ENCODE results near the gene SLC49A3.
"Not testable (repeated sequence)": the region's sequence is repeated elsewhere in the genome, so short reads cannot be mapped to it uniquely, and the experiment has no call there.

The SLC49A3 gene

GRCh38 chr4:706834-707598 lies 18.1 kb upstream of the SLC49A3 start:
- no peaks in the 10 kb centered on the region for H3K9me3 ChIP-seq (ENCODE audit: control insufficient read depth, low read length)
- TF ChIP-seq CTCF (IDR thresholded peaks at IDR 0.05), result no peak
- H3K9ac ChIP-seq, result no peak overlapping the region
- peak overlapping the region; percentile 20 for H3K4me2 ChIP-seq (ENCODE audit: low read length)
- peak overlapping the region; percentile 36 for H3K4me3 ChIP-seq (ENCODE audit: low read depth, low read length)
- H3K4me1 ChIP-seq, result no peaks in the 10 kb centered on the region
- no peaks in the 10 kb centered on the region for H3K27me3 ChIP-seq (ENCODE audit: control insufficient read depth, insufficient read depth, low read length)
- H2AFZ ChIP-seq, result no peak overlapping the region
- H3K36me3 ChIP-seq (ENCODE audit: control insufficient read depth, insufficient read depth, low read length), result no peaks in the 10 kb centered on the region
- H3K79me2 ChIP-seq, result peaks cover 17% of the 10 kb centered on the region
- H3K27ac ChIP-seq, result no peak overlapping the region

- peaks cover 17% of the 10 kb centered on the region for H3K79me2 ChIP-seq
- H3K9ac ChIP-seq, result peak overlapping the region; percentile 96
- H3K9me3 ChIP-seq (ENCODE audit: control insufficient read depth, low read length); H3K36me3 ChIP-seq (ENCODE audit: control insufficient read depth, insufficient read depth, low read length); H3K27ac ChIP-seq; H3K27me3 ChIP-seq (ENCODE audit: control insufficient read depth, insufficient read depth, low read length); H3K4me1 ChIP-seq: not testable (repeated sequence)
- H3K4me2 ChIP-seq (ENCODE audit: low read length), result peak overlapping the region; percentile 86
- H2AFZ ChIP-seq, result peak overlapping the region; percentile 82
- peak overlapping the region; percentile 93 for H3K4me3 ChIP-seq (ENCODE audit: low read depth, low read length)
Measured at GRCh38 chr4:706083-706633, 17.2 kb upstream of the SLC49A3 start.

- Histone ChIP-seq H3K79me2 (peaks cover 17% of the 10 kb centered on the region), H3K4me2 (ENCODE audit: low read length) (peak within 1 kb of the TSS; percentile 96), H3K9ac (peak within 1 kb of the TSS; percentile 96), H3K27me3 (ENCODE audit: control insufficient read depth, insufficient read depth, low read length) (no peaks in the 10 kb centered on the region), H2AFZ (peak within 1 kb of the TSS; percentile 82), H3K4me3 (ENCODE audit: low read depth, low read length) (peak within 1 kb of the TSS; percentile 93), H3K27ac (peak within 1 kb of the TSS; percentile 36), H3K9me3 (ENCODE audit: control insufficient read depth, low read length) (no peaks in the 10 kb centered on the region), H3K36me3 (ENCODE audit: control insufficient read depth, insufficient read depth, low read length) (no peaks in the 10 kb centered on the region), H3K4me1 (no peaks in the 10 kb centered on the region)
- TF ChIP-seq CTCF (IDR thresholded peaks at IDR 0.05), result no peak
Measured at GRCh38 chr4:705278-706082, 16.5 kb upstream of the SLC49A3 start, which contains the start of gene PCGF3. TSS of gene PCGF3 (plus strand) at chr4:705832. CDS start at chr4:733681, 27,849 bp downstream.

- peaks cover 17% of the 10 kb centered on the region for H3K79me2 ChIP-seq
- H3K9ac ChIP-seq, result no peak overlapping the region
- no peak for TF ChIP-seq CTCF (IDR thresholded peaks at IDR 0.05)
- H3K4me3 ChIP-seq (ENCODE audit: low read depth, low read length), result peak overlapping the region; percentile 66
- no peaks in the 10 kb centered on the region for H3K27me3 ChIP-seq (ENCODE audit: control insufficient read depth, insufficient read depth, low read length)
- H3K27ac ChIP-seq, result no peak overlapping the region
- H3K36me3 ChIP-seq (ENCODE audit: control insufficient read depth, insufficient read depth, low read length), result no peaks in the 10 kb centered on the region
- no peak overlapping the region for H2AFZ ChIP-seq
- no peaks in the 10 kb centered on the region for H3K4me1 ChIP-seq
- no peaks in the 10 kb centered on the region for H3K9me3 ChIP-seq (ENCODE audit: control insufficient read depth, low read length)
- peak overlapping the region; percentile 96 for H3K4me2 ChIP-seq (ENCODE audit: low read length)
Measured at GRCh38 chr4:704971-705277, 16.0 kb upstream of the SLC49A3 start.

- H3K9me3 ChIP-seq (ENCODE audit: control insufficient read depth, low read length), result no peaks in the 10 kb centered on the region
- H2AFZ ChIP-seq, result no peak overlapping the region
- H3K4me1 ChIP-seq, result no peaks in the 10 kb centered on the region
- H3K27me3 ChIP-seq (ENCODE audit: control insufficient read depth, insufficient read depth, low read length), result no peaks in the 10 kb centered on the region
- TF ChIP-seq CTCF (IDR thresholded peaks at IDR 0.05), result no peak
- no peaks in the 10 kb centered on the region for H3K36me3 ChIP-seq (ENCODE audit: control insufficient read depth, insufficient read depth, low read length)
- H3K4me3 ChIP-seq (ENCODE audit: low read depth, low read length), result no peak overlapping the region
- peaks cover 16% of the 10 kb centered on the region for H3K79me2 ChIP-seq
- no peak overlapping the region for H3K4me2 ChIP-seq (ENCODE audit: low read length)
- H3K9ac ChIP-seq, result no peak overlapping the region
- H3K27ac ChIP-seq, result no peak overlapping the region
Measured at GRCh38 chr4:704198-704891, 15.4 kb upstream of the SLC49A3 start.
